ENCODE data around the gene NOS3.
A peak's percentile ranks its signal among the peaks of the same experiment; 100 is the strongest.
"Not testable (repeated sequence)": the region's sequence is repeated elsewhere in the genome, so short reads cannot be mapped to it uniquely, and the experiment has no call there.

NOS3 gene

GRCh38 chr7:151025924-151026671, 35.3 kb downstream of the NOS3 start:
- Histone ChIP-seq H3K27ac (peak overlapping the region; percentile 73), H3K9me3 (ENCODE audit: severe bottlenecking) (no peaks in the 10 kb centered on the region), H3K27me3 (ENCODE audit: insufficient read depth, low read depth, severe bottlenecking) (no peaks in the 10 kb centered on the region), H3K4me3 (ENCODE audit: low read depth, low read length) (no peak overlapping the region), H3K36me3 (no peaks in the 10 kb centered on the region)
- no peak for TF ChIP-seq CTCF (IDR thresholded peaks at IDR 0.05; ENCODE audit: low read depth, low read length)
- no peak for DNase-seq

- peak; percentile 48 for DNase-seq
- H3K36me3 ChIP-seq; H3K27me3 ChIP-seq (ENCODE audit: insufficient read depth, low read depth, severe bottlenecking); H3K9me3 ChIP-seq (ENCODE audit: severe bottlenecking): not testable (repeated sequence)
- H3K4me3 ChIP-seq (ENCODE audit: low read depth, low read length), result peak overlapping the region; percentile 81
- peak overlapping the region; percentile 73 for H3K27ac ChIP-seq
These were observed 36.2 kb downstream of the NOS3 start for GRCh38 chr7:151026771-151027727.

GRCh38 chr7:151027728-151028130, 36.9 kb downstream of the NOS3 start:
- H3K9me3 ChIP-seq (ENCODE audit: severe bottlenecking); H3K36me3 ChIP-seq; H3K27me3 ChIP-seq (ENCODE audit: insufficient read depth, low read depth, severe bottlenecking); DNase-seq: not testable (repeated sequence)
- Histone ChIP-seq H3K27ac (peak overlapping the region; percentile 73), H3K4me3 (ENCODE audit: low read depth, low read length) (peak overlapping the region; percentile 81)

- peak; percentile 99 for DNase-seq
- Histone ChIP-seq H3K27me3 (ENCODE audit: insufficient read depth, low read depth, severe bottlenecking) (no peaks in the 10 kb centered on the region), H3K36me3 (no peaks in the 10 kb centered on the region), H3K4me3 (ENCODE audit: low read depth, low read length) (peak within 1 kb of the TSS; percentile 81), H3K27ac (peak within 1 kb of the TSS; percentile 73), H3K9me3 (ENCODE audit: severe bottlenecking) (no peaks in the 10 kb centered on the region)
- peak; percentile 62 for TF ChIP-seq CTCF (IDR thresholded peaks at IDR 0.05; ENCODE audit: low read depth, low read length)
These were observed 37.5 kb downstream of the NOS3 start, which contains the start of gene ABCB8 for GRCh38 chr7:151028131-151028947. Gene ABCB8, plus strand, starts transcription at chr7:151028450. Its CDS starts 66 bp downstream, at chr7:151028516.

- DNase-seq, result no peak
- no peaks in the 10 kb centered on the region for H3K9me3 ChIP-seq (ENCODE audit: severe bottlenecking)
- H3K4me3 ChIP-seq (ENCODE audit: low read depth, low read length), result peak overlapping the region; percentile 81
- no peaks in the 10 kb centered on the region for H3K27me3 ChIP-seq (ENCODE audit: insufficient read depth, low read depth, severe bottlenecking)
- H3K36me3 ChIP-seq, result no peaks in the 10 kb centered on the region
- no peak for TF ChIP-seq CTCF (IDR thresholded peaks at IDR 0.05; ENCODE audit: low read depth, low read length)
- peak overlapping the region; percentile 61 for H3K27ac ChIP-seq
These were observed 38.2 kb downstream of the NOS3 start for GRCh38 chr7:151028948-151029501.

- DNase-seq, result no peak
- peaks cover 9% of the 10 kb centered on the region for H3K36me3 ChIP-seq
These were observed 40.2 kb downstream of the NOS3 start for GRCh38 chr7:151031011-151031410.

More at GRCh38 chr7:151031011-151031410, 40.2 kb downstream of the NOS3 start:
- no peaks in the 10 kb centered on the region for H3K9me3 ChIP-seq (ENCODE audit: severe bottlenecking)
- no peak overlapping the region for H3K27ac ChIP-seq
- H3K4me3 ChIP-seq (ENCODE audit: low read depth, low read length), result no peak overlapping the region
- H3K27me3 ChIP-seq (ENCODE audit: insufficient read depth, low read depth, severe bottlenecking), result no peaks in the 10 kb centered on the region
- no peak for TF ChIP-seq CTCF (IDR thresholded peaks at IDR 0.05; ENCODE audit: low read depth, low read length)
